IMR-90 (cell line): ENCODE measurements around the gene CAMTA1. TPM values are rescaled to one million over a fixed set of nuclear protein-coding genes. Genes with fewer than 3 reads are reported as not detected.
A peak's percentile ranks its signal among the peaks of the same experiment; 100 is the strongest.

Source experiments
- ATAC-seq: fragments of 200-7000 bp; cut with Tn5 transposase; 2 replicates; pipeline ENCODE4 v1.9.1; 2020; ENCODE audit warnings: low read depth, mild to moderate bottlenecking, moderate library complexity
- BruUV-seq: library from RNA; stranded (reverse); fragments of 400-500 nt; replicated peaks from 2 replicates; lab custom pipeline; 2021; lab: Mats Ljungman, UMichigan
- CTCF ChIA-PET: fragments of 300-600 bp; formaldehyde crosslinking; extraction: SDS; loops from one replicate; lab custom pipeline; 2021; ENCODE audit warnings: antibody characterized with exemption; lab: Yijun Ruan, JAX
- POLR2A ChIA-PET: fragments of 300-600 bp; sonication (Branson Sonifier 250); formaldehyde crosslinking; loops from one replicate; lab custom pipeline; 2022; ENCODE audit warnings: antibody characterized with exemption; ENCODE audit not compliant: unreplicated experiment; lab: Charles Lee
- DNase-seq: peaks from one replicate; pipeline ENCODE4 v3.0.0; 2013
- H2AFZ ChIP-seq: replicated peaks from 2 replicates; pipeline ENCODE3; 2013; ENCODE audit warnings: low read length, mild to moderate bottlenecking; ENCODE audit not compliant: poor library complexity
- H2AK5ac ChIP-seq: 2 replicates; pipeline ENCODE4 v1.6.1; 2013; ENCODE audit warnings: low read depth, low read length, inconsistent platforms
- H2AK9ac ChIP-seq: replicated peaks from 2 replicates; pipeline ENCODE3; 2013; ENCODE audit warnings: mild to moderate bottlenecking, low read depth, low read length, moderate library complexity; ENCODE audit not compliant: poor library complexity
- H2BK120ac ChIP-seq: 2 replicates; pipeline ENCODE4 v1.6.1; 2013; ENCODE audit warnings: low read depth, low read length, inconsistent platforms
- H2BK15ac ChIP-seq: 3 replicates; pipeline ENCODE4 v1.6.1; 2013; ENCODE audit warnings: low read depth, low read length, inconsistent platforms
- H2BK20ac ChIP-seq: 2 replicates; pipeline ENCODE4 v1.6.1; 2013; ENCODE audit warnings: low read depth, mild to moderate bottlenecking, inconsistent platforms, low read length, moderate library complexity
- H2BK5ac ChIP-seq: 2 replicates; pipeline ENCODE4 v1.6.1; 2013; ENCODE audit warnings: mild to moderate bottlenecking, low read depth, low read length, inconsistent platforms; ENCODE audit not compliant: poor library complexity, severe bottlenecking
- H3K14ac ChIP-seq: replicated peaks from 2 replicates; pipeline ENCODE4 v1.6.1; 2013; ENCODE audit warnings: low read depth, low read length, inconsistent platforms
- H3K18ac ChIP-seq: 2 replicates; pipeline ENCODE4 v1.6.1; 2013; ENCODE audit warnings: low read depth, low read length, control low read depth
- H3K23ac ChIP-seq: 2 replicates; pipeline ENCODE4 v1.6.1; 2013; ENCODE audit warnings: low read depth, low read length, inconsistent platforms
- H3K27ac ChIP-seq: 2 replicates; pipeline ENCODE4 v1.5.1; 2013; ENCODE audit warnings: mild to moderate bottlenecking, control low read depth, low read length; ENCODE audit not compliant: insufficient read depth
- H3K27me3 ChIP-seq: 2 replicates; pipeline ENCODE4 v1.6.1; 2013; ENCODE audit warnings: low read length; ENCODE audit not compliant: control insufficient read depth, insufficient read depth
- H3K36me3 ChIP-seq: 2 replicates; pipeline ENCODE4 v1.6.1; 2013; ENCODE audit warnings: low read length, mixed read lengths; ENCODE audit not compliant: control insufficient read depth, insufficient read depth
- H3K4ac ChIP-seq: 2 replicates; pipeline ENCODE4 v1.6.1; 2013; ENCODE audit warnings: low read depth, low read length, inconsistent platforms
- H3K4me1 ChIP-seq: 2 replicates; pipeline ENCODE4 v1.6.1; 2013; ENCODE audit warnings: low read length, mixed read lengths; ENCODE audit not compliant: control insufficient read depth, insufficient read depth
- H3K4me2 ChIP-seq: 2 replicates; pipeline ENCODE4 v1.6.1; 2013; ENCODE audit warnings: low read depth, mild to moderate bottlenecking, control low read depth, low read length, moderate library complexity
- H3K4me3 ChIP-seq: 2 replicates; pipeline ENCODE4 v1.5.1; 2013; ENCODE audit warnings: low read depth, mild to moderate bottlenecking, control low read depth, low read length, moderate library complexity; ENCODE audit not compliant: insufficient read depth
- H3K56ac ChIP-seq: 2 replicates; pipeline ENCODE4 v1.6.1; 2013; ENCODE audit warnings: low read length, inconsistent platforms; ENCODE audit not compliant: insufficient read depth; ENCODE audit errors: extremely low read depth
- H3K79me1 ChIP-seq, 2 experiments: 2 replicates each; pipeline ENCODE4 v1.6.1; 2013; ENCODE audit warnings: low read length in 2 of 2, inconsistent platforms in 1 of 2, low read depth in 1 of 2
- H3K9ac ChIP-seq: 2 replicates; pipeline ENCODE4 v1.6.1; 2013; ENCODE audit warnings: low read depth, low read length, control low read depth
- H3K9me1 ChIP-seq: 2 replicates; pipeline ENCODE4 v1.6.1; 2013; ENCODE audit warnings: low read length, inconsistent platforms; ENCODE audit not compliant: insufficient read depth
- H3K9me3 ChIP-seq: 2 replicates; pipeline ENCODE4 v1.6.1; 2013; ENCODE audit warnings: low read length; ENCODE audit not compliant: control insufficient read depth, insufficient read depth
- H4K20me1 ChIP-seq: 2 replicates; pipeline ENCODE4 v1.6.1; 2013; ENCODE audit warnings: low read length, inconsistent platforms; ENCODE audit not compliant: insufficient read depth
- H4K5ac ChIP-seq: 2 replicates; pipeline ENCODE4 v1.6.1; 2013; ENCODE audit warnings: mild to moderate bottlenecking, low read depth, low read length, control low read depth
- H4K8ac ChIP-seq, 2 experiments: 2 replicates each; pipeline ENCODE4 v1.6.1; 2013; ENCODE audit warnings: low read depth in 2 of 2, low read length in 2 of 2, control low read depth in 1 of 2, inconsistent platforms in 1 of 2
- H4K91ac ChIP-seq: 2 replicates; pipeline ENCODE4 v1.6.1; 2013; ENCODE audit warnings: low read depth, low read length, inconsistent platforms; ENCODE audit not compliant: insufficient read depth
- BHLHE40 ChIP-seq: fragments of 150-350 bp; IDR thresholded peaks from 2 replicates; pipeline ENCODE4 v1.6.1; 2016; ENCODE audit warnings: mild to moderate bottlenecking, low read depth, low read length
- MAFK ChIP-seq: IDR thresholded peaks from 2 replicates; pipeline ENCODE4 v1.6.1; 2012; ENCODE audit warnings: low read depth, low read length, improper control_type of control experiment
- MXI1 ChIP-seq: IDR thresholded peaks from 2 replicates; pipeline ENCODE4 v1.6.1; 2012; ENCODE audit warnings: low read depth, mild to moderate bottlenecking, low read length, moderate library complexity, borderline replicate concordance
- NFE2L2 ChIP-seq: fragments of 150-350 bp; IDR thresholded peaks from 2 replicates; pipeline ENCODE4 v1.6.1; 2016; ENCODE audit warnings: low read depth, mild to moderate bottlenecking, low read length
- WGBS, 2 experiments: methylation state at CpG; one replicate each; pipeline versions ENCODE4 v1.1.5 to v1.1.7; 2013; ENCODE audit warnings: missing lambda C conversion rate in 2 of 2; ENCODE audit not compliant: insufficient read length in 1 of 2; ENCODE audit errors: extremely low coverage in 2 of 2; 5-methylcytosine and 5-hydroxymethylcytosine counted together
- dilution Hi-C: fragments of 300-500 bp; cut with HindIII; formaldehyde crosslinking; loops from one replicate; pipeline ENCODE4 v1.14.3; 2018; ENCODE audit warnings: low sequenced_read_pairs; ENCODE audit not compliant: unreplicated experiment
- in situ Hi-C: fragments of 300-500 bp; cut with MboI; formaldehyde crosslinking; loops from 3 replicates; pipeline ENCODE4 v1.14.3; 2019; ENCODE audit warnings: low sequenced_read_pairs, inconsistent platforms, mixed read lengths
- intact Hi-C: fragments of 100-400 bp; cut with micrococcal nuclease; formaldehyde crosslinking; loops from 2 replicates; pipeline ENCODE4 v1.10.0; 2022
- polyA plus RNA-seq, 3 experiments: library from polyadenylated mRNA; depleted of rRNA; stranded (reverse); fragments of >200 nt; gene quantifications; 2 replicates each; pipeline ENCODE4 v1.2.3, GENCODE V29; 2012; ENCODE audit warnings: low replicate concordance in 1 of 3
- total RNA-seq: library from RNA; depleted of rRNA; stranded (reverse); fragments of >200 nt; gene quantifications from 2 replicates; pipeline ENCODE4 v1.2.3, GENCODE V29; 2012
- TF ChIP-seq, protein P1 (sequence below): fragments of 150-350 bp; IDR thresholded peaks from 2 replicates; pipeline ENCODE4 v1.6.1; 2016; ENCODE audit warnings: low read depth, mild to moderate bottlenecking, low read length, moderate library complexity, borderline replicate concordance

The CAMTA1 gene
- total and polyA plus RNA-seq, 2 of the 4 experiments (the other 2 are of a cell fraction) = 35.5 to 74.3 TPM

DNA sequence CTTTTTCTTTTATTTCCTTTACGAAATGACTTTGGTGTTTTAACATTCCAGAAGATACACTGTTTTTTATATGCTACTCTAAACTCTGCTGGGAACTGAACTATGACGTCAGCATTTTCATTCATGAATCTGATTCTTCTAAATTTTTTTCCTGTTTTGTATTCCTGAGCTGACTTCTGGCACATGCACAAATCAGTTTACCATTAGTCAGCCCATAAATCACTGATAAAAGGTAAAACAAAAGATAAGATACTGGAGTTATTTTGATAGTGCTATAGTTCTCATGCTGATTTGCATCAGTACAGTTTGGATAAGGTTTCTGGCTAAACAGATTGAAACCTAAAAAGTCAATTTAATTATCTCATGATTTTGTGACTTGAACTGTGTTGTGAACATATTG, 10.4 kb downstream of the CAMTA1 start:
- peak; percentile 73 for ATAC-seq
- Histone ChIP-seq H3K4me2 (peak overlapping the region; percentile 13; the same call in 1 of the 2 replicates), H2BK5ac (peak overlapping the region; percentile 59), H3K9me3 (no peaks in the 10 kb centered on the region), H3K9me1 (0 out of 2 replicates have a peak, but pooled peaks cover 4% of the 10 kb centered on the region), H2BK120ac (no peak overlapping the region), H2BK15ac (no peak overlapping the region), H4K91ac (no peak overlapping the region), H3K9ac (no peak overlapping the region), H2AK9ac (no peak overlapping the region), H4K20me1 (no peaks in the 10 kb centered on the region; the same call in 1 of the 2 replicates), H2BK20ac (no peak overlapping the region), H2AFZ (no peak overlapping the region), H3K27ac (peak overlapping the region; percentile 98; the same call in 1 of the 2 replicates), H3K4ac (no peak overlapping the region), H3K4me1 (peaks cover 17% of the 10 kb centered on the region), H4K8ac (no peak overlapping the region), H3K79me1 (peaks cover 16 to 39% of the 10 kb centered on the region in 2 experiments), H3K4me3 (no peak overlapping the region), H3K14ac (no peak overlapping the region), H3K56ac (no peak overlapping the region), H4K5ac (no peak overlapping the region), H3K23ac (no peak overlapping the region), H3K36me3 (no peaks in the 10 kb centered on the region; the same call in 1 of the 2 replicates), H3K27me3 (no peaks in the 10 kb centered on the region), H3K18ac (no peak overlapping the region), H2AK5ac (no peak overlapping the region)
- in situ Hi-C loops (loop anchor here (10.0 kb wide), 2 partner anchors 279 to 429 kb away; no protein-coding TSS in a partner anchor), dilution Hi-C loops (no loop called here), intact Hi-C loops (loop anchor here (2.0 to 10.0 kb wide), 2 partner anchors 413 to 679 kb away; no protein-coding TSS in a partner anchor)
- TF ChIP-seq NFE2L2 (peak; percentile 92), MXI1 (no peak), MAFK (peak; percentile 93), BHLHE40 (peak; percentile 95)
- TF ChIP-seq, protein P1, sequence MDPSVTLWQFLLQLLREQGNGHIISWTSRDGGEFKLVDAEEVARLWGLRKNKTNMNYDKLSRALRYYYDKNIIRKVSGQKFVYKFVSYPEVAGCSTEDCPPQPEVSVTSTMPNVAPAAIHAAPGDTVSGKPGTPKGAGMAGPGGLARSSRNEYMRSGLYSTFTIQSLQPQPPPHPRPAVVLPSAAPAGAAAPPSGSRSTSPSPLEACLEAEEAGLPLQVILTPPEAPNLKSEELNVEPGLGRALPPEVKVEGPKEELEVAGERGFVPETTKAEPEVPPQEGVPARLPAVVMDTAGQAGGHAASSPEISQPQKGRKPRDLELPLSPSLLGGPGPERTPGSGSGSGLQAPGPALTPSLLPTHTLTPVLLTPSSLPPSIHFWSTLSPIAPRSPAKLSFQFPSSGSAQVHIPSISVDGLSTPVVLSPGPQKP = no peak
- CTCF ChIA-PET = interaction anchor here (0.6 to 2.3 kb wide), 4 partner anchors 77 to 639 kb away, joined by 3 to 17 read pairs (median 4); no protein-coding TSS in a partner anchor
- peak; percentile 97 for DNase-seq
- no CpG with 5 or more reads among the region's 2 CpGs for WGBS, 2 experiments
- POLR2A ChIA-PET = no interaction called here
- BruUV-seq = no TSS peak
